Heart left ventricle (tissue), 13 donors: ENCODE data around the gene KRTAP9-7.

Experiments
- CTCF ChIP-seq, 12 donors: fragments of 200-600 bp; sonication (generic) in 4 of 12; IDR thresholded peaks; one replicate each; pipeline versions ENCODE4 v1.5.0 to v1.8.0; 2018 to 2022; ENCODE audit warnings: antibody characterized with exemption in 12 of 12, mild to moderate bottlenecking in 5 of 12
- POLR2A ChIP-seq, 2 donors: fragments of 450-650 bp; IDR thresholded peaks; one replicate each; pipeline ENCODE4 v1.6.1; 2017; ENCODE audit warnings: antibody characterized with exemption in 2 of 2, mild to moderate bottlenecking in 2 of 2, moderate library complexity in 2 of 2
- donor health status: ischemic (EF 13 %, LVEDD 7.1; RV severe dilation, severe dysfunction).
- donor health status: DM: no; HTN: yes; CAD: no.
- donor health status: DM: no; HTN: no; CAD: no.
- donor health status: ischemic (EF 25% LVEDD 6.9; RV normal size, moderate dysfunction).
- donor health status: ischemic (EF 25% LVEDD 5.7; RV mildly dilated, moderate dysfunction).
- donor health status: ischemic (EF 35%, LVEDD 5.7; RV mildly dilated, moderate dysfunction).
- donor health status: nonischemic (EF 11% LVEDD 7.7; RV severe dilation, severe dysfunction).
- donor health status: DM: yes; HTN: yes; CAD: no.
- donor health status: PGD.
- donor health status: ischemic (EF 29% LVEDD 5.4; RV normal size, mild dysfunction).
- donor health status: nonischemic (EF 23%, LVEDD 6.1; RV moderate dilation, normal function).

GRCh38 chr17:41325126-41325525 is 49.6 kb downstream of the KRTAP9-7 start:
- TF ChIP-seq CTCF (IDR thresholded peaks at IDR 0.05) (no peak), POLR2A (IDR thresholded peaks at IDR 0.05) (no peak)
